ENCODE results near the gene ADARB2. TPM values are rescaled to one million over a fixed set of nuclear protein-coding genes. Genes with fewer than 3 reads are reported as not detected.
"Not testable (repeated sequence)": the region's sequence is repeated elsewhere in the genome, so short reads cannot be mapped to it uniquely, and the experiment has no call there.

The ADARB2 gene
- total RNA-seq, 1 donor from 2014 or later, result not detected

DNA sequence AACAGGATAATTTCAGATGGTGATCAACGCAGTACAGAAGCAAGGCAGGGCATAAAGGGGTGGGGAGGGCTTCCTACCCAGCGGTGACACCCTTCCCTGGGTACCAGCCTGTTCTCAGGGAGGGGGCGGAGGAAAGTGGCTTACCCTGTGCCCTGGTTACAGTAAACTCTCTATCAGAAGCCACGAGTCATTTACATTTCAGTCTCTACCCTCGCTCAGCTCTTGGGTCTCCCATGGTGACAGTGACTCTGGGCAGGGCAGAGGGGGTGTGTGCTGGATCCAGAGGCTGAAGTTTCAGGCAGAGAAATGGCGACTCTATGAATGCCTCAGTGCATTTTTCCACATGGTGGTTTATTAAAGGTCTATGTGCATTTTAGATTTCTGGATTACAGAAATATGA, 107.0 kb downstream of the ADARB2 start:
- intact Hi-C loops (cut with DNase I), result no loop called here
- ATAC-seq (ENCODE audit: poor library complexity) (no peak), DNase-seq (no peak)

DNA sequence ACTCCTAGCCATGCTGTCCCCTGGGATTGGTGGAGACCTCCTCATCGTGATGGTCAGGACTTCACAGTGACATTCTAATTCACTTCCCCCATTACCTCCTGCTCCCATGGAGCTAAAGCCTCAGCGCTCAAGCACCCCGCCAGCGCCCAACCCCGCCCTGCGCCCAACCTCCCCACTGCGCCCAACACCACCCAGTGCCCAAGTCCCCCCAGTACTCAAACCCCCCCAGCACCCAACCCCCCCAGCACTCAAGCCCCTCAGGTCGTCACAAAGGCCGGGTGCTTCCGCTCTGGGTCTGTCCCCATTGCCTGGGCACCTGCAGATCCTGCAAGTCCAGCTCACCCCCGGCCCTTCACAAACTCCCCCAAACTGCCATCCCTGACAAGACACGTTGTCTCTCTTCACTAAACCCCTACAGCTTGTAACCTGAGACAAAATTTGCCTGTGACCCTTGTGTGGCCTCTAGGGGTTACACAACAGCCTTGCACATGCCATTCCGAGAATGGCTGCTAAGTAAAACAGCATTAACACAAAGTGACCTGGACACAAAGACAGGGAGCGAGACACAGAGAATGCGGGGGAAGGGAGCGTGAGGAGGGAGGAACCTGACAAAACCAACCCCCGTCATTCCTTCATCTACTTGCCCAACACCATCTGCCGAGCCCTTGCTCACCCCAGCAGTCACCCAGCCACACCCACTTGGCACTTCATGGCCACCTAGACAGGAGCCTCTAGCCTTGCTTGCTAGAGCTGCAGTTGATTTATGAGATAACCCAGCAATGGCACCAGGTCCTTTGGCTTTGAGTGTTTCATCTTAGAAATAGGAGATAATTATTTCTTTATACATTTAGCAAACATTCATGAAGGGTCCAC, 107.8 kb downstream of the ADARB2 start:
- intact Hi-C loops (cut with DNase I), result no loop called here
- DNase-seq (no peak), ATAC-seq (ENCODE audit: poor library complexity) (no peak)

DNA sequence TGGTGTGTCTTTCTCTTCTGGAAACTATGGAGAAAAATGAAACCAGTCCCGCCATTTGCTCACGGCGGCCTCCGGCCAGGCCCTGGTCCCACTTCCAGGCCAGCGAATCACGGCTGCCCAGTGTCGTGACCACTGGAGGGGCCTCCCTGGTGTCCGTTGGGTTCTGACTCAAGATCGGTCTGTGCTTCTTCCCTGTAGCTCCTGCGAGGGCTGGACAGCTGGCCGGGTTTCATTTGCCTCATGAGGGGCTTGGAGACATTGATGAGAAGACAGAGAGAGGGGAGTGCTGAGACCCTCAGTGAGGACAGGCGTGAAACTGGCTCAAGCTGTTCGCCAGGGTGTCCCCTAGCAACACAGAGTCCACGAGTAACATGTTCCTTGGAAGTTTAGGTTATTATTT, 108.6 kb downstream of the ADARB2 start:
- no peak for ATAC-seq (ENCODE audit: poor library complexity)
- intact Hi-C loops (cut with DNase I), result no loop called here
- no peak for DNase-seq

DNA sequence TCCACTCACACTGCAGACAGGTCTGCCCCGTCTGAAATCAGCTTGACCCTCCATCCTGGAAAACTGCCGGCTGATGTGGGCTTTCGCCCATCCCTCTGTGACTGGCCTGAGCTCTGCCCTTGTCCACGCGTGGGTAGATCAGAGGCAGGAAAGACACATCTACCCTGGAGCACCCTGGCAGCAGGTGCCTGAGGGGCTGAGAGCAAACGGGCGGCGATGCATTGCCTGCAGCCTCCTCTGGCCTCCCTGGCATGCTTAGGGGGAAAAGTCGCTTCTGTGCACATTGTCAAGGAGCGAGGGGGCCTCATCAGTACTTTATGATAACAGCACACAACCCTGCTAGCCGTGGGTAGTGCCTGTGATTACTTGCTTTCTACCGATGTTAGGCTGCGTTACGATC, 109.4 kb downstream of the ADARB2 start:
- no peak for ATAC-seq (ENCODE audit: poor library complexity)
- DNase-seq, result no peak
- intact Hi-C loops (cut with DNase I), result no loop called here

DNA sequence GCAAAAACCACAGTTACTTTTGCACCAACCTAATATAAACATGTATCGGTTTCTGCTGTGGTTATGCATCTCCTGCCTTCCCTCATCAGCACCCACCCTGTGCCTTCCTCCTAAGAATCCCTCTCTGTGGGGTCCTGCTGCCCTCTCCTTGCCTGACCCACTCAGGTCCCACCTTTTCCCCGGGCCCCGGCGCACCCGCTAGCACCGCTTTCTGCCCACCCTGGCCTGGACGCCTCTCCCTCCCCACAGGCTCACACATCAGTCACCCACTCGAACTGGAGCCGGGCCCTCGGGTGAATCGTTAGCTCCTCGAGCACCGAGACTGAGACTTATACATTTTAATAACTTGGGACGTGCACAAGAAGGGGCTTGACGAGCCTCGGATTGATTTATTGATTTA, 110.5 kb downstream of the ADARB2 start:
- ATAC-seq (ENCODE audit: poor library complexity) (no peak), DNase-seq (no peak)
- intact Hi-C loops (cut with DNase I), result no loop called here

DNA sequence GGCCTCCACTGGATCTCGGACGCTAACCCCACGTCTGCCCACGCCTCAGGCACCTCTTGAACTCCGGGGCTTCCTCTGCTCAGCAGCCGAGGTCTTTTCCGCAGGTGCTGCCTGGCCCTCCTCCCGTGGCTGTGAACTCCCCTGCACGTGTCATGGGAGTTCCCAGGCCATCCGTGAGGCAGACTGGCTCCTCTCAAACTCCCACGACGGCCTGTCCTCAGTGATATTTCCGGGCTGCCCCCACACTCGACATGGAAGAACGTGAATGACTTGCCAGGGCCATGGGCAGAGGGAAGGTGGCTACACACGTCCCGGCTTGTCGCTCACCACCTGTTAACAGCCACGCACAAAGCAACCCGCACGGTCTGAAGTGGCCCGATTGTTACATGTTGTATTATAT, 110.9 kb downstream of the ADARB2 start:
- intact Hi-C loops (cut with DNase I), result no loop called here
- DNase-seq (no peak), ATAC-seq (ENCODE audit: poor library complexity) (no peak)

DNA sequence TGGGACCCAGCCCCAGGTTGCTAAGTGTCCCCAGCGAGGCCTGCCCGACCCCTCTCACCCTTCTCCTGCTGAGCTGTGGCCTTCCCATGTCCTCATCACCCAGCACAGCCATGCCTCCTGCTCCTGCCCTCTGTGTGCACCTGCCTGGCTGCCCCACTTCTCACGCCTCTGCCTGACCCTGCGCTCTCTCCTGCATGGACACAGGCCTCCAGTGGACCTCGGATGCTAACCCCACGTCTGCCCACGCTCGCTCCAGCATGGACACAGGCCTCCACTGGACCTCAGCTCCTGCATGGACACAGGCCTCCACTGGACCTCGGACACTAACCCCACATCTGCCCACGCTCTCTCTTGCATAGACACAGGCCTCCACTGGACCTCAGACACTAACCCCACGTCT, 111.6 kb downstream of the ADARB2 start:
- intact Hi-C loops (cut with DNase I), result no loop called here
- ATAC-seq (ENCODE audit: poor library complexity) (no peak), DNase-seq (no peak)

DNA sequence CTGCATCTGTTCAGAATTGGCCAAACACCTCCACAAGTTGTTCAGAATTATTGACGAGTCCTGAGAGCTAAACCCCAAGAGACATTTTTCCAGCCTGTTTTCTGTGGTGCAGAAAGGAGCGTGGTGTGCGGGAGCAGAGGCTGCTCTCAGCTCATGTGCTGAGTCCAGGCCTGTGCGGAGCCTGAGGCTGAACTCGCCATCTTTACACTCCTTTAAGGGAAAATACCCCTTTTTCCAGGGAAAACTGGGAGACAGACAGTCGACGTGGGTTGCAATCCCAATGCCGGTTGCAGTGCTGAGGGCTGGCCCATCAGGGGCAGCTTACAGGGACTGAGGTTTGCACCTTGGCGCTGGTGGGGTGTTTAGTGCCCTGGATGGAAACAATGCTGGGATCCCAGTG, 112.2 kb downstream of the ADARB2 start:
- DNase-seq (no peak), ATAC-seq (ENCODE audit: poor library complexity) (no peak)
- intact Hi-C loops (cut with DNase I), result no loop called here

DNA sequence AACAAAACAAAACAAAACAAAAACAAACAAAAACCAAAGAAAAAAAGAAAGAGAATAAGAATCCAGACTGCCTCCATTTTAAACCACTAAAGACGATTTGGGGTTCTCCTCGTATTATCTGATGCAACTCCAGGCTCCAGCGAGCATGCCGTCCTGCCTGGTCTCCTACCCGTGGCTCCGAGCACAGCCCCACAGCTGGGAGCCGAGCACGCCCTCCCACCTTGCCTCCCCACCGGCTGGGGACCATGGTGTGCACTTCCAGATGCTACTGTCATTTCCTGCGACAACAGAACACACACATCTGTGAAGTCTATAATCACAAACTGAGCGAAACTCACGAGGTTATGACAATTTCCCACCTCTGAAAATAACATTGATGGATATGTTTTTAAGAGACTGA, 113.1 kb downstream of the ADARB2 start:
- intact Hi-C loops (cut with DNase I), result no loop called here
- ATAC-seq (ENCODE audit: poor library complexity) (no peak), DNase-seq (no peak)

DNA sequence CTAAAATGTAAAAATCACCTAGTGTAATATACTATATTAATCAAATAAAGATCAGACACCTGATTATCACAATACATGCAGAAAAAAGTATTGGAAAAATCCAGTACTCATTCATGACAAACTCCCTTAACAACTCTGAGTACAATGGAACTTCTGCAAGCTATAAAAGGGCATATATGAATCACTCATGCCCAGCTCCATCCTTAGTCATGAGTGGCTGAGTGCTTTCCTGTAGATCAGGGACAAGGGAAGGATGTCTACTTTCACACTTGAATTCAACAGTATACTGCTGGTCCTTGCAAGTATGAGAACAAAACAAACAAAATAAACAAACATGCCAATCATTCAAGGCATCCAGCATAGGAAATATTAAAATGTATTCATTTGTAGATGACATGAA, 116.5 kb downstream of the ADARB2 start:
- no peak for ATAC-seq (ENCODE audit: poor library complexity)
- no peak for DNase-seq
- intact Hi-C loops (cut with DNase I), result no loop called here

DNA sequence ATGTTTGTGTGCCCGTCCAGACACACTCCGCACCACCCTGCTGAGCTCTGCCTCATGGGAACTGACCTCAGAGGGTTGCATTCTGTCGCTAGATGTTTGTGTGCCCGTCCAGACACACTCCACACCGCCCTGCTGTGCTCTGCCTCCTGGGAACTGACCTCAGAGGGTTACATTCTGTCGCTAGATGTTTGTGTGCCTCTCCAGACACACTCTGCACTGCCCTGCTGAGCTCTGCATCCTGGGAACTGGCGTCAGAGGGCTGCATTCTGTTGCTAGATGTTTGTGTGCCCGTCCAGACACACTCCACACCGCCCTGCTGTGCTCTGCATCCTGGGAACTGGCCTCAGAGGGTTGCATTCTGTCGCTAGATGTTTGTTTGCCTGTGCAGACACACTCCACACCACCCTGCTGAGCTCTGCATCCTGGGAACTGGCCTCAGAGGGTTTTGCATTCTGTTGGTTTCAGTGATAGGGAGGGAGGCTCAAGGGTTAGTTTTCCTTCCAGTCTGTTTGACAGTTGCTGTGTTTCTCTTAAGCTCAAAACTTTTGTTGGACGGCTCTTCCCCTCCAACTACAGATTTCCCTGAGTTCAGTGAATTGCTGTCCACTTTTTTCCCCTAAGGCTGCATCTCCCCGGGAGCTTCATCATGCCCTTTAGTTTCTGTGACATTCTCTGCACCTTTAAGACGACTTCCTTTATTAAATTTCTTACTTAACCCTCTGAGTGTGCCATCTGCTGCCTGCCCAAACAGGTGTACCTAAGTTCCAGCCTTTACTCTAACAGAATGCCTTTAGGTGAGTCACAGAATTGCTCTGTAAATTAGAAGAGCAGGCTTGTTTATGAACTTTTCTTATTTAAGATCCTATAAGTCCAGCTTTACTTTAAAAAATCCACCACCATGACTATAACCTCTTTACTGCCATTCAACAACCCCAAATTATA, 119.7 kb downstream of the ADARB2 start:
- intact Hi-C loops (cut with DNase I); ATAC-seq (ENCODE audit: poor library complexity); DNase-seq: not testable (repeated sequence)

DNA sequence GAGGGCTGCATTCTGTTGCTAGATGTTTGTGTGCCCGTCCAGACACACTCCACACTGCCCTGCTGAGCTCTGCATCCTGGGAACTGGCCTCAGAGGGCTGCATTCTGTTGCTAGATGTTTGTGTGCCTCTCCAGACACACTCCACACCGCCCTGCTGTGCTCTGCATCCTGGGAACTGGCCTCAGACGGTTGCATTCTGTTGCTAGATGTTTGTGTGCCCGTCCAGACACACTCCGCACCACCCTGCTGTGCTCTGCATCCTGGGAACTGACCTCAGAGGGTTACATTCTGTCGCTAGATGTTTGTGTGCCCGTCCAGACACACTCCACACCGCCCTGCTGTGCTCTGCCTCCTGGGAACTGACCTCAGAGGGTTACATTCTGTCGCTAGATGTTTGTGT, 120.6 kb downstream of the ADARB2 start:
- DNase-seq; ATAC-seq (ENCODE audit: poor library complexity); intact Hi-C loops (cut with DNase I): not testable (repeated sequence)

DNA sequence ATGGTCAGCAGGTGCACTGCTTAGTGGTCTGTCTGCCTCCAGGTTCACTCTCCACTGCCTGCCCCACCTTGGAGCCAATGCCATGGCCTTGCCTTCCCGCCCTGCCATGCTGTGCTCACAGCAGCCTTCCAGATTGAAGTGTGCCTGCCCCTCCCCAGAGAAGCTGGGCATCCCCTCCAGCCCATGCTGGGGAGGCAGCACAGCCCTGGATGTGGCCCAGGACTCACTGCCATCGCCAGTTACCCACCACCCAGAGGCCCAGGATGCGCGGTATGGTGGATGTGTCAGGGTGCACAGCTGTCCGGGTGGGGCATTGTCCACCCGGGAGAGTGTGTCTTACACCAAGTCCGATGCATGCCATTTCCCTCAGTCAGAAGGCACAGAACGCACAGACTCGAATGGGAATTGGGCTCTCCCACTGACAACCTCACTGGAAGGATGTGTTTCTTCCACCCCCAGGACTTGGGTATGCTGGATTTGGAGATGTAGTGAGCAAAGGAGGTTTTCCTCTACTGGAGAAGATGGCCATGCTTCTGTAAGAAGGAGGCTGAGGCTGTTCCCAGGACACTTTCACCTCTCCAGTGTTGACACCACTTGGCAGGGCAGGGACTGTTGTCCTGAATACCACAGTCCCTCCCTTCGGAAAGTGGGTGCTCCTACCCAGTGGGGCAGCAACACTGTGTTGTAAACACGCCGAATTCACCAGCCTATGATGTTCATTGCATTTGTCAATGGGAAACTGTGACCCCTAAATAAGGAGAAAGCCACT, 122.0 kb downstream of the ADARB2 start:
- ATAC-seq (ENCODE audit: poor library complexity), result no peak
- no peak for DNase-seq
- intact Hi-C loops (cut with DNase I), result no loop called here

DNA sequence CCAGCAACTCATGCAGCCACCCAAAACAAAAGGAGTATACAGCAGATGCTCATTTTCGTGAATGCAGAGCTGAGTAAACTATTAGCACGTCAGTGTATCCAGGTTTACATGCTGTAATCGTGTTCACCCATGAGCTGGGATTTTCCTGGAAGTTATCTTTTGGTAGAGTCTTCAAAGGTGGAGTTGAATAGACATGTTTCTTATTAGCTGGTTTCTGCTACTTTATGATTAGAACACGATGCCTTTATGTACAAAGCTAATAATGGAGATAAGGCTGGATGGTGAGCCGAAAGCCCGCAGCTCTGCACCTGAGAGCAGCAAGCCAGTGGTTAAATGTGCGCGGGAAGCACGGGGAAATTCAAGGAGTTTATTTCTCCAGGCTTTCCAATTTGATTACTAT, 123.8 kb downstream of the ADARB2 start:
- DNase-seq, result no peak
- no peak for ATAC-seq (ENCODE audit: poor library complexity)
- intact Hi-C loops (cut with DNase I), result no loop called here

DNA sequence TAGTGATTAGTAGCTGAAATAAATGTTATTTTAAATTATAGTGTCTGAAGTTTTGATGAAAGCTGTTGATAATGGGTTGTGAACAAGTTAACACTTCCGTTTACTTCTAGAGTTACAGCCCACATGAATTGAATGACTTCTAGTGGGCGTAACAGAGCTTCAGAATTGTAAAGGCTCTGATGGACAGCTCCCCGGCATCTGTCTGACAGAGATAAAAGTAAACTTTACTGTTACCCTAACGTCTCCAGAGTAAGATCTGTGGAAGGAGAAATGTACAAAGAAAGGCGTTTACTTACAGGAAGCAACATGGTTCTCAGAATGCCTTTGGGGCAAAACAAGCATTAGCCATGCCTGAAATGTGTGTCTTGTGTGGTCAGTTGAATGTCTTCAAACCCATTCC, 124.4 kb downstream of the ADARB2 start:
- intact Hi-C loops (cut with DNase I), result no loop called here
- DNase-seq (no peak), ATAC-seq (ENCODE audit: poor library complexity) (no peak)

DNA sequence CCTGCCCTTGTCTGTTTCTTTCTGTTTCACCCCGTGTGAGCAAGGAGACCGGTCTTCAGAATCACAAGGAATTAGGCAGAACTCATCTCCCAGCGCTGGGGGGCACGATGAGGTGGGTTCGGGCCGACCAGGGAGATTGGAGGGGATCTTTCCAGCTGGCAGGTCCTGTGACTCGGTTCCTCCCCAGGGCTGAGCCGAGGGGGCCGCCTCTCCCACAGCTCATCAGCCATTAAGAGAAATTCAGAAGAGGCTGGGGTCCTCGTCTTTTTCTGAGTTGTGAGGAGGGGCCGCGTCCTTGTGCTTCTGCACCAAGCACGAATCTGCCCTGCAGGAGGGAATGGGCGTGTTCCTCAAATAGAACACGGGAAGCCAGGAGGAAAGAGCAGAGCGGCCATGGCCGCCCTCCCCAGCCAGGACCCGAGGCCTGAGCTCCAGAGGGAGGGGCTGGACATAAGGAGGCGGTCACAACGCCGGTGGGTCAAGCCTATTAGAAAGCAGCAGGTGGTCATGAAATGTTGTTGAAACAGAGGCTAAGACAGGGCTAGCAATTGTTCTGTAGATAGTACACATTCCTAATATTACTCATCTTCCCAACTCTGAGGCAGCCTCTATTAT, 125.3 kb downstream of the ADARB2 start:
- intact Hi-C loops (cut with DNase I), result no loop called here
- DNase-seq, result no peak
- ATAC-seq (ENCODE audit: poor library complexity), result no peak

DNA sequence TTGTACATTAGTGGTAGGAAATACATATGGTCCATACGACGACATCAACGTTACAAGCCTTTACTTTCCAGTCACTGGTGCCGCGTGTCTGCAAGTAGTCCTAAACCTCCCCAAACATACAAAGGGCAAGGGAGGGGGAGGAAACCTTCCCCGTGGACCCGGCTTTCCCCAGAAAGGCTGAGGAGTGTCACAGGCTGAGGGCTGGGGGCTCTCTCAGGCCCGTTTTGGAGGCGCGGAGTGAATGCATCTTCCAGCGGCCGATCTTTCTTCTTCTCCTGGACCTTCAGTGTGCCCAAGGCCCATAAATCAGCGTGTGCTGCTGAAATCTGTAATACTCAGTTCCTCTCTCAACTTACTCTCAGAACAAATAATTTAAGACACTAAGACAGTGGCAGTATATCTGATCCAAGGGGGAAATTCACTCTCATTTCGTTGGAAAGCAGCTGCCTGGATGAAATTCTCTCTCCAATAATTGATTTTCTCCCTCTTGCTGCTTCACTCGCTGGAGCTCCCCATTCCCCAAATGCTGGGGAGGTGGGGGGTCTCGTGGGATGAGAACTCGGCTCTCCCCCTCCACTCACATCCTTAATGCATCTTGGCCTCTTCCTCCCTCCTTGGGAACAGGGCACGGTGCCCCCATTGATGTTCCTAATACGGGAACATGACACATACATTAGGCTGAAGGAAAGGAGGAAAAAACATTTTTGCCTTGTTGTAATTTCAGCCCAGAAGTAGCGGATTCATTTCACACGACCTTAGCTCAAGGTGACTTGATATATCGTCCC, 126.1 kb downstream of the ADARB2 start:
- DNase-seq (no peak), ATAC-seq (ENCODE audit: poor library complexity) (no peak)
- intact Hi-C loops (cut with DNase I), result no loop called here

DNA sequence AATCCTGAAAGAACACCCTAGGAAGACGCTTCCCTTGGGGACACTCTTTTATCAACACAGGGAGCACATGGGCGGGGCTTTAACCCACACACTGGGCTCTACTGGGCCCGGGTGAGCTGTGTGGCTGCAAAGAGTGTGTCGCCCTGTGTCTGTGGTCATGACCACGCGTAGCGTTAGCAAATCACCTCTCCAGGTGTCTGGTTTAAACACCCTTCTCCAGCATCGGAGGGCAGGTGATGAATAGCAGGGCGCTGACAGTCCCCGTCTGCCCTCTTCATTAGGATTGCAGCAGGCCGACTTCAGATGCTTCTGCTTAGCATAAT, 127.7 kb downstream of the ADARB2 start:
- ATAC-seq (ENCODE audit: poor library complexity) (no peak), DNase-seq (no peak)
- intact Hi-C loops (cut with DNase I), result no loop called here
